Neural cell (in vitro differentiated cells): ENCODE measurements around the gene DCAF12L2. TPM values are rescaled to one million over a fixed set of nuclear protein-coding genes. Genes with fewer than 3 reads are reported as not detected.

Experiments
- H2AFZ ChIP-seq: fragments of 200-600, 300-800 bp; sonication (generic), shearing (Covaris generic); 2 replicates; pipeline ENCODE4 v1.6.0; 2014; ENCODE audit warnings: low read depth, mild to moderate bottlenecking, antibody characterized with exemption, low read length, moderate library complexity
- H3F3A ChIP-seq: fragments of 200-600 bp; shearing (Covaris generic); 2 replicates; pipeline ENCODE4 v1.6.1; 2016; ENCODE audit warnings: mild to moderate bottlenecking, moderate library complexity, mixed read lengths, antibody characterized with exemption, low read length; ENCODE audit not compliant: insufficient read depth, poor library complexity, severe bottlenecking
- H3K27ac ChIP-seq: fragments of 200-600, 300-800 bp; sonication (generic), shearing (Covaris generic); 2 replicates; pipeline ENCODE4 v1.5.1; 2014; ENCODE audit warnings: mild to moderate bottlenecking, low read length, moderate library complexity
- H3K27me3 ChIP-seq: fragments of 300-800, 200-600 bp; sonication (generic), shearing (Covaris generic); 2 replicates; pipeline ENCODE4 v1.6.0; 2014; ENCODE audit warnings: mild to moderate bottlenecking, low read depth, low read length, moderate library complexity; ENCODE audit not compliant: insufficient read depth
- H3K36me3 ChIP-seq: fragments of 300-800, 200-600 bp; sonication (generic), shearing (Covaris generic); 2 replicates; pipeline ENCODE4 v1.5.1; 2014; ENCODE audit warnings: mild to moderate bottlenecking, antibody characterized with exemption, low read length, moderate library complexity; ENCODE audit not compliant: insufficient read depth
- H3K4me2 ChIP-seq: fragments of 300-800, 200-600 bp; sonication (generic), shearing (Covaris generic); 2 replicates; pipeline ENCODE4 v1.6.0; 2014; ENCODE audit warnings: mild to moderate bottlenecking, low read length
- H3K4me3 ChIP-seq: fragments of 300-800, 200-600 bp; sonication (generic), shearing (Covaris generic); 2 replicates; pipeline ENCODE4 v1.5.1; 2014; ENCODE audit warnings: mild to moderate bottlenecking, low read length, moderate library complexity
- H3K79me2 ChIP-seq: fragments of 200-600 bp; shearing (Covaris generic); replicated peaks from 2 replicates; pipeline ENCODE4 v1.6.0; 2014; ENCODE audit warnings: mild to moderate bottlenecking, low read length, moderate library complexity; ENCODE audit not compliant: insufficient read depth
- H3K9ac ChIP-seq: fragments of 300-800, 200-600 bp; sonication (generic), shearing (Covaris generic); 2 replicates; pipeline ENCODE4 v1.6.1; 2016; ENCODE audit warnings: mild to moderate bottlenecking, low read length, mixed read lengths
- H3K9me2 ChIP-seq: fragments of 200-600 bp; shearing (Covaris generic); 2 replicates; pipeline ENCODE4 v1.6.1; 2016; ENCODE audit warnings: mild to moderate bottlenecking, low read length, mixed read lengths; ENCODE audit not compliant: insufficient read depth
- H3K9me3 ChIP-seq: fragments of 200-600, 300-800 bp; sonication (generic), shearing (Covaris generic); 2 replicates; pipeline ENCODE4 v1.6.1; 2016; ENCODE audit warnings: mild to moderate bottlenecking, mixed run types, low read length, moderate library complexity, mixed read lengths
- H4K20me1 ChIP-seq: fragments of 200-600 bp; shearing (Covaris generic); 2 replicates; pipeline ENCODE4 v1.6.1; 2016; ENCODE audit warnings: mild to moderate bottlenecking, mixed run types; ENCODE audit not compliant: insufficient read depth
- CTCF ChIP-seq: fragments of 450-650 bp; IDR thresholded peaks from 2 replicates; pipeline ENCODE4 v1.5.1; 2014; ENCODE audit warnings: antibody characterized with exemption, mild to moderate bottlenecking, moderate library complexity; ENCODE audit not compliant: poor library complexity, severe bottlenecking
- EP300 ChIP-seq: fragments of 450-650 bp; conservative IDR thresholded peaks from 2 replicates; pipeline ENCODE4 v1.6.1; 2014; ENCODE audit warnings: antibody characterized with exemption, mild to moderate bottlenecking, moderate library complexity; ENCODE audit not compliant: poor library complexity, severe bottlenecking
- EZH2 ChIP-seq: fragments of 200-600, 300-800 bp; shearing (Covaris generic), sonication (generic); IDR thresholded peaks from 2 replicates; pipeline ENCODE4 v1.6.1; 2014; ENCODE audit warnings: antibody characterized with exemption, low read length, borderline replicate concordance, mild to moderate bottlenecking; ENCODE audit not compliant: insufficient read depth, poor library complexity, severe bottlenecking
- MXI1 ChIP-seq: fragments of 450-650 bp; conservative IDR thresholded peaks from 2 replicates; pipeline ENCODE4 v1.6.1; 2014; ENCODE audit warnings: antibody characterized with exemption, mild to moderate bottlenecking; ENCODE audit not compliant: poor library complexity, severe bottlenecking
- POLR2AphosphoS5 ChIP-seq: IDR thresholded peaks from 2 replicates; pipeline ENCODE4 v1.6.1; 2012
- RAD21 ChIP-seq: fragments of 450-650 bp; conservative IDR thresholded peaks from 2 replicates; pipeline ENCODE4 v1.6.1; 2014; ENCODE audit warnings: antibody characterized with exemption, mild to moderate bottlenecking, moderate library complexity
- REST ChIP-seq: IDR thresholded peaks from 2 replicates; pipeline ENCODE4 v1.6.1; 2012; ENCODE audit warnings: borderline replicate concordance
- SMC3 ChIP-seq: fragments of 450-650 bp; conservative IDR thresholded peaks from 2 replicates; pipeline ENCODE4 v1.6.1; 2014; ENCODE audit warnings: antibody characterized with exemption, mild to moderate bottlenecking, moderate library complexity; ENCODE audit not compliant: poor library complexity
- TAF1 ChIP-seq: IDR thresholded peaks from 2 replicates; pipeline ENCODE4 v1.6.1; 2012; ENCODE audit warnings: low read depth
- polyA plus RNA-seq: library from polyadenylated mRNA; depleted of rRNA; stranded (reverse); fragments of >200 nt; gene quantifications from 2 replicates; pipeline ENCODE4 v1.2.3, GENCODE V29; 2014

DCAF12L2 gene
- polyA plus RNA-seq, 1 donor from 2014 or later: 1.4 TPM

- TF ChIP-seq SMC3: no peak
- TF ChIP-seq EZH2: no peak
- no peak for TF ChIP-seq RAD21
- no peak for TF ChIP-seq POLR2AphosphoS5
- no peak for TF ChIP-seq CTCF
- no peak for TF ChIP-seq EP300
- TF ChIP-seq MXI1: no peak
- TF ChIP-seq TAF1: no peak
- no peak for TF ChIP-seq REST
- Histone ChIP-seq H3K4me3 (no peak overlapping the region), H3K27me3 (no peaks in the 10 kb centered on the region), H3K36me3 (no peaks in the 10 kb centered on the region), H3K27ac (no peak overlapping the region), H4K20me1 (no peaks in the 10 kb centered on the region), H3K79me2 (no peaks in the 10 kb centered on the region), H3K9me3 (no peaks in the 10 kb centered on the region), H2AFZ (no peak overlapping the region), H3K9me2 (no peaks in the 10 kb centered on the region), H3K9ac (no peak overlapping the region), H3F3A (no peaks in the 10 kb centered on the region), H3K4me2 (no peak overlapping the region)
These were observed 28.2 kb downstream of the DCAF12L2 start for GRCh38 chrX:126137899-126138298.

- no peak for TF ChIP-seq REST
- no peak for TF ChIP-seq CTCF
- TF ChIP-seq RAD21: no peak
- no peak for TF ChIP-seq EZH2
- no peak for TF ChIP-seq MXI1
- no peak for TF ChIP-seq TAF1
- no peak for TF ChIP-seq EP300
- H3K27ac ChIP-seq: no peak overlapping the region
- no peaks in the 10 kb centered on the region for H3K79me2 ChIP-seq
- no peaks in the 10 kb centered on the region for H3K9me3 ChIP-seq
- H2AFZ ChIP-seq: no peak overlapping the region
- no peak overlapping the region for H3K9ac ChIP-seq
- no peaks in the 10 kb centered on the region for H4K20me1 ChIP-seq
- H3F3A ChIP-seq: no peaks in the 10 kb centered on the region
- no peak overlapping the region for H3K4me2 ChIP-seq
- no peaks in the 10 kb centered on the region for H3K36me3 ChIP-seq
- no peaks in the 10 kb centered on the region for H3K27me3 ChIP-seq
- no peak overlapping the region for H3K4me3 ChIP-seq
- no peaks in the 10 kb centered on the region for H3K9me2 ChIP-seq
These were observed 41.4 kb downstream of the DCAF12L2 start for GRCh38 chrX:126124721-126125120.
